GM18907 (cell line): ENCODE measurements around the gene SLC19A2.
"Not testable (repeated sequence)": the region's sequence is repeated elsewhere in the genome, so short reads cannot be mapped to it uniquely, and the experiment has no call there.

Experiments used
- ATAC-seq: cut with Tn5 transposase; IDR thresholded peaks from one replicate; pipeline ENCODE4 v1.9.1; 2021; ENCODE audit warnings: mild to moderate bottlenecking, moderate library complexity; ENCODE audit not compliant: unreplicated experiment

Gene SLC19A2

GRCh38 chr1:169485431-169486280 is at the start of gene SLC19A2:
Gene SLC19A2 (minus strand): TSS chr1:169485944. CDS start chr1:169485766, 178 bp downstream.
- peak; percentile 98 for ATAC-seq

- no peak for ATAC-seq
Measured at GRCh38 chr1:169534653-169535052, 48.9 kb upstream of the SLC19A2 start.

DNA sequence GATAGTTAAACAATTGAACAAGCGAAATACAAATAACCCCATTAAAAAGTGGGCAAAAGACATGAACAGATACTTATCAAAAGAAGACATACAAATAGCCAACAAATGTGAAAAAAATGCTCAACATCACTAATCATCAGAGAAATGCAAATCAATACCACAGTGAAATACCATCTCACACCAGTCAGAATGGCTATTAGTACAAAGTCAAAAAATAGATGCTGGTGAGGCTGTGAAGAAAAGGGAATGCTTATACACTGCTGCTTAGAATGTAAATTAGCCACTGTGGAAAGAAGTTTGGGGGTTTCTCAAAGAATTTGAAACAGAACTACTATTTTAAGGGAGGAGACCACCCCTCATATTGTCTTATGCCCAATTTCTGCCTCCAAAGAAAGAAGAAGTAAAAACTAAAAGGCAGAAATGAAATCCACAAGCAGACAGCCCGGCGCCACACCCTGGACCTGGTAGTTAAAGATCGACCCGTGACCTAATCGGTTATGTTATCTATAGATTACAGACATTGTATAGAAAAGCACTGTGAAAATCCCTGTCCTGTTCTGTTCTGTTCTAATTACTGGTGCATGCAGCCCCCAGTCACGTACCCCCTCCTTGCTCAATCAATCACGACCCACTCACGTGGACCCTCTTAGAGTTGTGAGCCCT is 47.9 kb upstream of the SLC19A2 start:
- ATAC-seq = not testable (repeated sequence)

DNA sequence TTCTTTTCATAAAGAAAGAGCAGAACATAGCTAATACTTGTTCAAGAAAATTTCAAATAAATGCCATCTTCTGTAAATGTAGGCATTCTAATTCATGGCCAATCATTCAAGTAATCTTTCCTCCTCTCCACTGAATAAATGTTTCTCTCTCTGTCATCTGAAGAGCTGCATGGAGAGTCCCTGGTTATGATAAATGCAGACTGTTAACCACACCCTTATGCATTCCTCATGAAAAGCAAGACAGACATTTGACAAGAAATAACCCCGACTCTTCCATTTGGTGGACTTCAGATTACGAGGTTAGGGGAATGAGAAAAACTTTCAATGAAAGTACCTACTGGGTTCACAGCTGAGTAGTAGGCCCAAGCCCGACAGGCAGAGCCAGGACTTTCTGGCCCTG is 44.7 kb upstream of the SLC19A2 start:
- no peak for ATAC-seq

DNA sequence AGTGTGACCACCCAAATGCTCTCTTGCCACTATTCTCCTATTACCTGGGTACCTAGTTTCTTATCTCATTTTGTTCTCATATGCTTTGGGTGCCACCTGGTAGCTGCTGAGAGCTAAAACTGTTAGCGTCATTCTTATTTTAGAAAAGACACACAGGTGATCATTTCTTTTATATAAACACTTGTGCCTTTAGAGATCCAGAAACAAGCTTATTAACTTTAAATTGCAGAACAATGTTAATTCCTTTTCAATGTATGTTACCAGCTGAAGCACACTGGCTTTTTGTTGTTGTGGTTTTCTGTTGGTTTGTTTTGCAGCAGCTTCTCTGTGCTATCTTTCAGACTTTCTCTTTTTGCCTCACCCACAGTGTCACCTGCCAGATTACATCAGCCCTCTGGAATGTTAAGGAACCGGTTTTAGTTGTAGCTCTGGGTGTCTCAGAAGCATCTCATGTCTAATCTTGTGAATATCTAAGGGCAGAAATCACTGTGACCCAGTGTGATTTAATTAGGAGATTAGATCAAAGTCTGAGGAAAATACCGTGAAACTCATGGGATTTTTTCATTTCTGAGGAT is 43.4 kb upstream of the SLC19A2 start:
- ATAC-seq = no peak

DNA sequence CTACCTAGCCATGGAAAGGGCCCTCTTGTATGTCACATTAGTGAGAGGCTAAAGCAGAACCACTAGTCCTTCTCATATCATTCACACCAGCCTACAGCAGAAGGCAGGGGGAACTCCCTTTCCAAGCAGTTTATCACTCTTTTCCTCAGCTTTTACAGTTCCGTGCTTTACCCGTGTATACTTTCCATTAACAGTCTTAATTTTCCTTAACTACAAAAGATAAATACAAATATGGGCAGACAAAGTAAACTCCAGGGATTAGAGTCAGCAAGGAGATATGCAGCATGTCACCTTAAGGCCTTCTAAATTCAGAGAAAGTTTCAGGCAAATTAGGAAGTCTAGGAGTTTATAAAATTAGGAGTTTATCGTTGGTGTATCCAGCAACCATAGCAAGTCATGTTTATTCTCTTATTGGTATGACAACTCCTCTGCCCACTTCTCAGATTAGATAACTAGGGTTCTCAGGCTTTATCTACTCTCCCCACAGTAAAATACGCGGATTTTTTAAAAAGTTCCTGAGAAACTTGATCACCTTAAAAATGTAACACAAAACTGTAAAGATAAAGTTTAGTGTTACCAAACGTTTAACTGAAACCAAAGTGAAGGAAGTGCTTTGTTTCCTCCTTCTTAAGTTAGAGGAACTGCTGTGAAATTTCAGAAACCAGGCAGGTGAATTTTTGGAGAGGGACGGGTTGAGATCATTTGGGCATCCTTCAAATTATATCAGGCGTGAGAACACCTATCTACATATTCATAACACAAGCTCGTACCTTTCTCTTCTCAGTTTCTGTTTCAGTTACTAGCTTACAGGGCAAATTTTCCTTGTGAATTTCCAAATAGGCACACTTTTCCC is 42.7 kb upstream of the SLC19A2 start:
- peak; percentile 52 for ATAC-seq

- ATAC-seq = no peak
Measured at GRCh38 chr1:169527451-169528214, 41.9 kb upstream of the SLC19A2 start.

GRCh38 chr1:169527001-169527400 is 41.3 kb upstream of the SLC19A2 start:
- no peak for ATAC-seq

GRCh38 chr1:169526120-169526832 is 40.5 kb upstream of the SLC19A2 start:
- no peak for ATAC-seq

- no peak for ATAC-seq
Measured at GRCh38 chr1:169525391-169525790, 39.6 kb upstream of the SLC19A2 start.

DNA sequence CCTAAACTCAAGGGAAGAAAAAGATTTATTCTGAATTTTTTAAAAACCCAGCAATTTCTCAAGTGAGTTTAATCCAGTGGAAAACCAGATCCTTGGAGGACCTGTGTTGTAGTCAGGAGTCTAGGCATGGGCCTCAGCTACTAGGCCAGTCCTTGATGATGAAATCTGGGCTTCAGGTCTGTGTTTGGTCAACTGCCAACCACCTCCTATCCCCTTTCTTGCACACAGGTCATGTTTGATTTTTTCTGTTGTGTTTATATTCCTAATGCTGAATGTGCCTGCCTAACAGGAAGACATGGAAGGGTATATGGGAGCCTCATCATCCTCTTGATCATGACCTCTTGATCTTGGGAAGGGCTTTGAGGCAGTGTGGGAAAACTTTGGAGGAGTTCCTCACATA is 38.2 kb upstream of the SLC19A2 start:
- ATAC-seq = no peak

DNA sequence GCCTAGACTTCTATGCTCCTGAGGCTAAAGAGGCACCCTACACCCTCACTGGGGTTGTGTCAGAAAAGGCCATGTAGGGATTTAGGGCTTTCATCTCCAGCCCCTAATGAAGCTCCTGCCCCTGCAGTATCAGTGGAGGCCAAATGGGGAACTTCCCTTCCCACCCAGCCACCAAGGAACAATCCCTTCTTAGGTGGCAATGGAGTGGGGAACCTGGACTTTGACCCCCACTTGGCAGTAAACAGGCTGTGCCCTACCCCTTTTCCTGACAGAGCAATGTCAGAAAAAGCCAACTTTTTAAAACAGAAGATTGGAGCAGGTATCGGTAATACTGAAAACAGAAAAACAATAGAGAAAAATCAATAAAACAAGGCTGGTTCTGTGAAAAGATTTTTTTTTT is 35.5 kb upstream of the SLC19A2 start:
- ATAC-seq = no peak

- no peak for ATAC-seq
Measured at GRCh38 chr1:169517558-169518186, 31.9 kb upstream of the SLC19A2 start.

GRCh38 chr1:169515641-169516040 is 29.9 kb upstream of the SLC19A2 start:
- no peak for ATAC-seq

GRCh38 chr1:169514566-169515270 is 29.0 kb upstream of the SLC19A2 start:
- no peak for ATAC-seq

DNA sequence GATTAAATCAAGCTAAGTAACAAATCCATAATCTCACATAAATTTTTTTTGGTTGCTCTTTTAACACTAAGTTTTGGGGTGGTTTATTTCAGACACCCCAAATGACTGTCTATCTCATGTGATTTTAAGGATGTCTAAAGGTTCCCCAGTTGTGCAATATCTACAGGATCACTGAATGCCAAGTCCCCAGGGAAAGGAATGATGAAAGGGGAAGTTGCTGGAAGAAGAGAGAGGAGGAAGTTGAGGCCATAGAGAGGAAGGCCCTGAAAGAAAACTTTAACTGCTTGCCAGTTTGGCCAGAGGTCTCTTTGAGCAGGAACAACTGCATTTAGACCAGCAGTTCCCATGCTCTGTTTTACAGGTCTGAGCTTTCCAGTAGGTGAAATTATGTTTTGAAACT is 27.5 kb upstream of the SLC19A2 start:
- ATAC-seq = no peak

- no peak for ATAC-seq
Measured at GRCh38 chr1:169511316-169512005, 25.7 kb upstream of the SLC19A2 start.

DNA sequence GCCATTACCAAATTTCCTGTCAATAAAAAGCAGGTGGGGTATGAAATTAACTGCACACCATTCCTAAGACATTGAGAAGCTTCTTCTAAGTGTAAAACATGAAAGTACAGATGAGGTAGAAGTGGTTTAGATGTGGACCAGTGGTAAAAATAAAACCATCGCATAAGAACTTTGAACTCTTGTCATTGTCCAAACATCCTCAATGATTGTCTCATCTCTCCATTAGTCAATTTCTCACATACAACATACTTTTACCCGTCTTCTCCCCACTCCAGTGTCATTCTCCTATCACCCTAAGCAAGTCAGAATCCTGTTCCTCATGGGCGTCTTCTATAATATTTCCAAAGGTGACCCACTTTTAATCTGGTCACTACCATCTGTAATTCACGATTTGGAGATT is 24.3 kb upstream of the SLC19A2 start:
- ATAC-seq = no peak
